ENCODE measurements around the gene CDK3.

DNA sequence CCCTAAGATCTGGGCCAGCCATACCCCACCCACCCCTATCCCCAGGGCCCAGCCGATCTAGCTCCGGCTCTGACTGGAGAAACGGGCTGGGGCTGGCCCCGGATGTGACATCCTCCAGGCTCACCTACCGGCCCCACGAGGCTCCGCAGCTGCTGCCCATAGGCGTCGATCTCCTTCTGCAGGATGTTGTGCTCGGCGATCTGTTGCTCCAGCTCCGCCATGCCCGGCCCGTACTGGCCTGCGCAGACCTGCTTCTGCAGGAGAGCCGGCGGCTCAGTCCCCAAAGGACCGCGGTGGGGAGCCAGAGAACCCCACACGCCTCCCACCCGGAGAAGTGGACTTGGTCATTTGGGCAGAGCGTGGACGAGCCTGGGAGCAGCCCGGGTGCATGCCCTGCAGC, 21.6 kb downstream of the CDK3 start:
- TF ChIP-seq, protein P1, sequence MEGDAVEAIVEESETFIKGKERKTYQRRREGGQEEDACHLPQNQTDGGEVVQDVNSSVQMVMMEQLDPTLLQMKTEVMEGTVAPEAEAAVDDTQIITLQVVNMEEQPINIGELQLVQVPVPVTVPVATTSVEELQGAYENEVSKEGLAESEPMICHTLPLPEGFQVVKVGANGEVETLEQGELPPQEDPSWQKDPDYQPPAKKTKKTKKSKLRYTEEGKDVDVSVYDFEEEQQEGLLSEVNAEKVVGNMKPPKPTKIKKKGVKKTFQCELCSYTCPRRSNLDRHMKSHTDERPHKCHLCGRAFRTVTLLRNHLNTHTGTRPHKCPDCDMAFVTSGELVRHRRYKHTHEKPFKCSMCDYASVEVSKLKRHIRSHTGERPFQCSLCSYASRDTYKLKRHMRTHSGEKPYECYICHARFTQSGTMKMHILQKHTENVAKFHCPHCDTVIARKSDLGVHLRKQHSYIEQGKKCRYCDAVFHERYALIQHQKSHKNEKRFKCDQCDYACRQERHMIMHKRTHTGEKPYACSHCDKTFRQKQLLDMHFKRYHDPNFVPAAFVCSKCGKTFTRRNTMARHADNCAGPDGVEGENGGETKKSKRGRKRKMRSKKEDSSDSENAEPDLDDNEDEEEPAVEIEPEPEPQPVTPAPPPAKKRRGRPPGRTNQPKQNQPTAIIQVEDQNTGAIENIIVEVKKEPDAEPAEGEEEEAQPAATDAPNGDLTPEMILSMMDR (IDR thresholded peaks at IDR 0.05; ENCODE audit: low read length), result no peak
- TF ChIP-seq EZH2 (optimal IDR thresholded peaks at IDR 0.05; ENCODE audit: low read depth, low read length), result no peak

Data from MM.1S (cell line).